Measurements from ENCODE around the gene SHB. TPM values are rescaled to one million over a fixed set of nuclear protein-coding genes. Genes with fewer than 3 reads are reported as not detected.

Gene SHB
- total and polyA plus RNA-seq, 2 donors from 2014 or later, result 16.4 to 39.8 TPM

DNA sequence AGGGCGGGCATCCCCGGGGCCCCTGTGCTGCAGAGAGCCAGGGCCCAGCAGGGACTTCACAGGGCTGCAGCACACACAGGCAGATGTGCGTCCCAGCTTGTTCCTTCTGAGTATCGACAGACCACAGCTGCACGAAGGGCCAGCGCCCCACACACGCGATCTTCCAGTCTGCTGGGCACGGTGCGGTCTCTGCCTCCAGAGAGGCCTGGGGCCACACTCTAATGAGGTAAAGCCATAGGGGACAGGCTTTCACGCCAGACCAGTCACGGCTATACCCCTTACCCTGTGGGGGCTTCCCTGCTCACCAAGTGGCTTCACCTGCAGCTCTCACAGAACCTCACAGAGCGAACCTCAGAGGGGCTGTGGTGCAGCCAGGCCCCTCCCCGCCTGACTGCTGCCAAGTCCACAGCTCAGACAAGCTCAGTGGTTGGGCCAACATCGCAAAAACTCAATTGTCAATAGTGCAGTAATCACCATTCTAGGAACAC is 82.2 kb downstream of the SHB start:
- H3K4me1 ChIP-seq (ENCODE audit: control insufficient read depth in 2 of 3, insufficient read depth in 2 of 3, low read depth in 1 of 3, low read length in 3 of 3), result peaks cover 0 to 20% (median 19%) of the 10 kb centered on the region in 3 donors
- no peak for FAIRE-seq
- DNase-seq, result peak in 1 of 5 donors; percentile 57
- H3K36me3 ChIP-seq (ENCODE audit: control insufficient read depth in 2 of 3, insufficient read depth in 3 of 3, low read length in 3 of 3), result no peaks in the 10 kb centered on the region
- intact Hi-C loops (cut with DNase I), result loop anchor here (10.0 kb wide), 1 partner anchor 72 kb away; no protein-coding TSS in a partner anchor
- H3K27me3 ChIP-seq (ENCODE audit: control insufficient read depth, insufficient read depth, low read length), result no peaks in the 10 kb centered on the region
- TF ChIP-seq, protein P1, sequence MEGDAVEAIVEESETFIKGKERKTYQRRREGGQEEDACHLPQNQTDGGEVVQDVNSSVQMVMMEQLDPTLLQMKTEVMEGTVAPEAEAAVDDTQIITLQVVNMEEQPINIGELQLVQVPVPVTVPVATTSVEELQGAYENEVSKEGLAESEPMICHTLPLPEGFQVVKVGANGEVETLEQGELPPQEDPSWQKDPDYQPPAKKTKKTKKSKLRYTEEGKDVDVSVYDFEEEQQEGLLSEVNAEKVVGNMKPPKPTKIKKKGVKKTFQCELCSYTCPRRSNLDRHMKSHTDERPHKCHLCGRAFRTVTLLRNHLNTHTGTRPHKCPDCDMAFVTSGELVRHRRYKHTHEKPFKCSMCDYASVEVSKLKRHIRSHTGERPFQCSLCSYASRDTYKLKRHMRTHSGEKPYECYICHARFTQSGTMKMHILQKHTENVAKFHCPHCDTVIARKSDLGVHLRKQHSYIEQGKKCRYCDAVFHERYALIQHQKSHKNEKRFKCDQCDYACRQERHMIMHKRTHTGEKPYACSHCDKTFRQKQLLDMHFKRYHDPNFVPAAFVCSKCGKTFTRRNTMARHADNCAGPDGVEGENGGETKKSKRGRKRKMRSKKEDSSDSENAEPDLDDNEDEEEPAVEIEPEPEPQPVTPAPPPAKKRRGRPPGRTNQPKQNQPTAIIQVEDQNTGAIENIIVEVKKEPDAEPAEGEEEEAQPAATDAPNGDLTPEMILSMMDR (IDR thresholded peaks at IDR 0.05; ENCODE audit: borderline replicate concordance, extremely low read depth, insufficient read depth), result no peak
- no peak overlapping the region for H3K27ac ChIP-seq (ENCODE audit: low read depth in 2 of 2, low read length in 2 of 2)
- H3K9ac ChIP-seq (ENCODE audit: low read length in 3 of 3), result no peak overlapping the region
- H3K4me3 ChIP-seq (ENCODE audit: low read length in 3 of 3), result no peak overlapping the region
- no peaks in the 10 kb centered on the region for H3K9me3 ChIP-seq (ENCODE audit: control insufficient read depth in 2 of 3, insufficient read depth in 1 of 3, low read length in 3 of 3)

DNA sequence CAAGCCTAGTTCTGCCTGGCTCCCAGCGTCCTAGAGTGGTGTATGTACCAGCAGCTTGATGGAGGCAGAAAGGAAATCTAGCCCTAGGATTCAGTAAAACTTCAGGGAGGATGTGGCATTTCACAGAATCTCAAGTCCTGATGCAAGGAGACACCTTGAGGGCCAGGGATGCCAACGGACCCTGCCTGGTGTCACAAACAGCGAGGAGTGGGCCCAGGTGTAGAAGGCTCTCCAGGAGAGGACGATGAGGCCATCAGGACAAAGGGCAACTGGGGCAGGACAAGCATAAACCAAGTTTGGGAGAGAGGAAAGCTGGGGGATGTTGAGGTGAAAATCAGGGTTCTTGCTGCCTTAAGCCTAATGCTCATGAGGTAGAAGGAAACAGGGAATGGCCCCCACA is 83.0 kb downstream of the SHB start:
- Histone ChIP-seq H3K4me3 (ENCODE audit: low read length in 3 of 3) (no peak overlapping the region), H3K27me3 (ENCODE audit: control insufficient read depth, insufficient read depth, low read length) (no peaks in the 10 kb centered on the region), H3K9me3 (ENCODE audit: control insufficient read depth in 2 of 3, insufficient read depth in 1 of 3, low read length in 3 of 3) (no peaks in the 10 kb centered on the region), H3K4me1 (ENCODE audit: control insufficient read depth in 2 of 3, insufficient read depth in 2 of 3, low read depth in 1 of 3, low read length in 3 of 3) (peaks cover 0 to 19% (median 18%) of the 10 kb centered on the region in 3 donors), H3K9ac (ENCODE audit: low read length in 3 of 3) (no peak overlapping the region), H3K27ac (ENCODE audit: low read depth in 2 of 2, low read length in 2 of 2) (no peak overlapping the region), H3K36me3 (ENCODE audit: control insufficient read depth in 2 of 3, insufficient read depth in 3 of 3, low read length in 3 of 3) (no peaks in the 10 kb centered on the region)
- FAIRE-seq (no peak), DNase-seq (peak in 1 of 5 donors; percentile 18)
- TF ChIP-seq, protein P1 (IDR thresholded peaks at IDR 0.05; ENCODE audit: borderline replicate concordance, extremely low read depth, insufficient read depth), result no peak
- intact Hi-C loops (cut with DNase I), result loop anchor here (10.0 kb wide), 1 partner anchor 71 kb away; no protein-coding TSS in a partner anchor

DNA sequence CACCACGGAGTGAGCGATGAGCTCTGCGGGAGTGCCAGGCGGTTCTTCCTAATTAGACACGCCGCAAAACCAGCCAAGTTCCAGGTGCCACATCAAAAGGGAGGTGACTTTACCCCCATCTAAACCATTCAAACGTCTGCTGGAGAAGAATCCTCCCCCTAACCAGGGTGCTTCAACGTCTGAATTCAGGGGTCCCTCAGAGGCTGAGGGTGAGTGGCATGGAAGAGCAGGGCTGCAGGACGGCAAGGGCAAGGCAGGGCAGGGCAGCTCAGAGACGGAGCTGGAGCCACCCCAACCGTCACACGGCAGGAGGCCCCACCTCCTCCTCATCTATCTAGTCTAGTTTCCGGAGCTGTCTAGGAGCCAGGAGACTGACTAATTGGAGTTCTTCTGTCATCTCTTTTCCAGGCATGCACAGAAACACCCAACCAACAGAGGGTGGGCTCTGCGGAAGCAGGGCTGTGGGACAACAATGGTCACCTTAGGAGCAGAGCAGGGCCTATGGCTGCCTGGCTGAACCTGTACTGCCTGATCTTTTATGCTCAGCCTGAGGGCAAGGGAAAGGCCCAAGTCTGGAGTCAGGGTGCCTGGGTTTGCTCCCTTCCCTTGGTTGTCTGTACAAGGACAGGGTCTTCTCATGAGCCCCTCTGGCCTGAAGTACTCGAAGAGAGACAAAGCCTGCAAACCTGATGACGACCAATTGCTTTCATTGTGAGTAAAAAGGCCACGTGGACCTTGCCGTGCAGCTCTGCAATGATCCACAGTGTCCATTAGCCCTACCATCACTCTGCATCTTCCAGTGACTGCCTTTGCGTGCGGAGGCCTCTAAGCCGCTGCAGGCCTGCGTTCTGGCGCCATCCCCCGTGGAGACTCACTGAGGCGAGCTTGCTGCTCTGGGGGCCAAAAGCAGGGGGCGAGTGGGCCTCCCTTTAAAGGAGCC is 84.1 kb downstream of the SHB start:
- intact Hi-C loops (cut with DNase I), result loop anchor here (10.0 kb wide), 1 partner anchor 70 kb away; no protein-coding TSS in a partner anchor
- FAIRE-seq, result no peak
- peak in 2 of 5 donors; percentile 59 to 65 for DNase-seq
- Histone ChIP-seq H3K36me3 (ENCODE audit: control insufficient read depth in 2 of 3, insufficient read depth in 3 of 3, low read length in 3 of 3) (no peaks in the 10 kb centered on the region), H3K27ac (ENCODE audit: low read depth in 2 of 2, low read length in 2 of 2) (no peak overlapping the region), H3K27me3 (ENCODE audit: control insufficient read depth, insufficient read depth, low read length) (no peaks in the 10 kb centered on the region), H3K4me1 (ENCODE audit: control insufficient read depth in 2 of 3, insufficient read depth in 2 of 3, low read depth in 1 of 3, low read length in 3 of 3) (peaks cover 0 to 19% (median 18%) of the 10 kb centered on the region in 3 donors), H3K9ac (ENCODE audit: low read length in 3 of 3) (no peak overlapping the region), H3K9me3 (ENCODE audit: control insufficient read depth in 2 of 3, insufficient read depth in 1 of 3, low read length in 3 of 3) (no peaks in the 10 kb centered on the region), H3K4me3 (ENCODE audit: low read length in 3 of 3) (no peak overlapping the region)
- TF ChIP-seq, protein P1 (IDR thresholded peaks at IDR 0.05; ENCODE audit: borderline replicate concordance, extremely low read depth, insufficient read depth), result no peak
